ENCODE data around the gene EGFR.

- TF ChIP-seq REST (IDR thresholded peaks at IDR 0.05; ENCODE audit: insufficient read depth in 1 of 2, low read depth in 2 of 2, low read length in 2 of 2), result no peak
- TF ChIP-seq POLR2AphosphoS5 (IDR thresholded peaks at IDR 0.05; ENCODE audit: low read depth, low read length), result no peak
- no peak for TF ChIP-seq TAF1 (IDR thresholded peaks at IDR 0.05; ENCODE audit: borderline replicate concordance, insufficient read depth, low read length)
- TF ChIP-seq FOXP2 (optimal IDR thresholded peaks at IDR 0.05; ENCODE audit: borderline replicate concordance, extremely low read depth, extremely low read length, insufficient read depth), result no peak
- TF ChIP-seq SIN3A (IDR thresholded peaks at IDR 0.05; ENCODE audit: borderline replicate concordance, insufficient read depth, low read length), result no peak
These were observed 235.4 kb downstream of the EGFR start for GRCh38 chr7:55254242-55254595.

Measured in PFSK-1 (cell line).